GM19372 (cell line): ENCODE results near the gene WFDC1.

Source experiments
- ATAC-seq: cut with Tn5 transposase; IDR thresholded peaks from one replicate; pipeline ENCODE4 v1.9.1; 2021; ENCODE audit warnings: mild to moderate bottlenecking, low read depth, moderate library complexity; ENCODE audit not compliant: unreplicated experiment

Gene WFDC1

GRCh38 chr16:84348386-84348888 is 53.8 kb downstream of the WFDC1 start:
- no peak for ATAC-seq

- no peak for ATAC-seq
These were observed 55.4 kb downstream of the WFDC1 start for GRCh38 chr16:84349862-84350684.

- ATAC-seq: no peak
These were observed 56.2 kb downstream of the WFDC1 start for GRCh38 chr16:84350685-84351400.

DNA sequence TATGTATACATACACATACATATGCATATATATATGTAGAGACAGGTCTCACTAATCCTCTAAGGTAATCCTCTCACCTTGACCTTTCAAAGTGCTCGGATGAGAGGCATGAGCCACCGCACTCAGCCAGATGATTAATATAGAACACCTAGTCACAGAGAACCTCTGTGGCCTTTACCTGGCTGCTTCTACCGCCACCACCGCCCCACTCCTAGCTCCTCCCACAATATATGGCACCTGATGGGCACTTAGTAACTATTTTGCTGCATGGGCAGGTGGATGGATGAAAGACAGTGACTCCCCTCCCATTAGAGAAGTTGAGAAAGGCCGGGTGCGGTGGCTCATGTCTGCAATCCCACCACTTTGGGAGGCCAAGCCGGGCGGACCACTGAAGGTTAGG is 57.0 kb downstream of the WFDC1 start:
- no peak for ATAC-seq

DNA sequence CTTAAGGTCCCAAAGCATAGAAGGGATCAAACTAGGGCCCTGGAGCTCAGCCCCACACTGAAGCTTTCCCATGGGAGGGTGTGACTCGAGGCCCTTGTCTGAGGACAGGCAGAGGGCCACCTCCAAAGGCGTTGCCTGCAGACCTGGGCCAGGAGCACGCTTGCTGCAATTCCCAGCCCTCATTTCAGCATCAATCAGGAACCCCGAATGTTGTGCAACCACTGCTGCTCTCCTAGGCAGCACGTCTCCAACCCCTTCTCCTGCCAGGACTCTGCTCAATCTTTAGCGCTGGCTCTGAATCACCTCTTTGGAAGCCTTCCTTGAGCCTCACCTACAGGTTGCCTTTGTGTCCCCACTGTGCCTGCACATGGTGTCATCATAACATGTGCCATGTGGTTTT is 59.6 kb downstream of the WFDC1 start:
- no peak for ATAC-seq

GRCh38 chr16:84355149-84355548 is 60.5 kb downstream of the WFDC1 start:
- ATAC-seq: no peak

DNA sequence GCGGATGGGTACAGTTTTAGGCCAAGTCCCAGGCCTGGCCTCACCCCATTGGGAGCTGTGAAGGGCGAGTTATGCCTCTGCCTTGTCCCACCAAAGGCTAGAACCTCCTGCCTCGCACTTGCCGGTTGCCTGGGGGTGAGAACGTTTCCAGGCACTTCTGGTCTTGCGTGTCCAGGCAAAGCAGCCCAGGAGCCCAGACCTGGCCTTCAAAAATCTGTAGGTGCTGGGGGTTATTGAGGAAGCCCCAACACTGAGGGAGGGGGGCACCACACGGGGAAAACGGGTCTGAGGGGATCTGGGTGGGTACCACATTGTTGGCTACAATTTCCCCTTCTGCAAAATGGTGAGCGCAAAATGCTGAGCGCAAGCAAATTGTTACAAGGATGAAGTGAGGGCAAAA is 61.5 kb downstream of the WFDC1 start:
- ATAC-seq: no peak

GRCh38 chr16:84356591-84357116 is 62.0 kb downstream of the WFDC1 start:
- no peak for ATAC-seq

DNA sequence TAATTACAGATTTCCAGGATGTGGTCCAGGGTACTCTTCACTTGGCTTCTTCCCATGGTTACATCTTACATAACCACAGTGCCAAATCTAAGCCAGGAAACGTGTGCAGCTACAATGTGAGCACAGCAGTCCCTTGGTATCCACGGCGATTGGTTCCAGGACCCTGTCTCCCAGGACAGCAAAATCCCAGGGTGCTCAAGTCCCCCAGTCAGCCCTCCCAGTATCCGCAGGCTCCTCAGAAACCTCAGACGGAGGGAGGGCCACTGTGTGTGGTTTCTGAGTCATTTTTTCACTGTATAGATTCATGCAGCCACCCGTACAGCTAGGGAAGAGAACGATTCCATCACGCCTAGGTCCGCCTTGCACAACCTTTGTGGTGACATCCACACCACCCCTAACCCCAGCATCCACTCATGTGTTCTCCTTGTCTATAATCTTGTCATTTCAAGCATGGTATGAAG is 62.5 kb downstream of the WFDC1 start:
- no peak for ATAC-seq

- ATAC-seq: no peak
These were observed 64.1 kb downstream of the WFDC1 start for GRCh38 chr16:84358601-84359295.

DNA sequence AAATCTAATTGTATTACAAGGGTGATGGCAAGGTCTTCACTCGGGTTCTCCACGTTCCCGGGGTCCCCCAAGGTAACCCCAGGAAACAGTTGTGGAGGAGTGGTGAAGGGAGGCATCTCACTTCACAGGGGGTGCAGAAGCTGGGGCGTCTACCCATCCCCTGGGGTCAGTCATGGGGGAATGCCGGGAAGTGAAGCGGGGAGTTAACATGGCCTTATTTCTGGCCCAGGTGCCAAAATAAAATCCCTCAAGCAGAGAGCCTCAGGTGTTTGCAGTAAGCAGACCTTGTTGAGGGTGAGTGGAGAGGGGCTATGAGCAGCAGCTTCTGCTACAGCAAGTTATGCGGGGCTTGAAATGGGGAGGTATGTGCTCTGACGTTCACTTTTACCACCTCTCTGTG is 64.6 kb downstream of the WFDC1 start:
- ATAC-seq: no peak

DNA sequence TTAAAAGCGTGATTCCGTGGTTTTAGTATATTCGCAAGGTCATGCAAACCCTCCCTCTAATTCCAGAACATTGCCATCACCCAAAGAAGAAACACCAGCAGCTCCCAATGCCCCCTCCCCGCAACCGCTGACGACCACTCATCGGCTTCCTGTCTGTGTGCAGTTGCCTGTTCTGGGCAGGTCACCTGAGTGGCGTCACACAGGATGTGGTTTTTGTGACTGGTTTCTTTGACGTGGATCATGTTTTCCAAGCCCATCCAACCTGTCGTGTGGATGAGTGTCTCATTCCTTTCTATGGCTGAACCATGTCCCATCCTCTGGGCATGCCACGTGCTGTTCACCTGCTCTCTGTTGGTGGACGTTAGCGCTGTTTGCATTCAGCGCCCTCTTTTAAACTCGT is 65.5 kb downstream of the WFDC1 start:
- ATAC-seq: no peak

DNA sequence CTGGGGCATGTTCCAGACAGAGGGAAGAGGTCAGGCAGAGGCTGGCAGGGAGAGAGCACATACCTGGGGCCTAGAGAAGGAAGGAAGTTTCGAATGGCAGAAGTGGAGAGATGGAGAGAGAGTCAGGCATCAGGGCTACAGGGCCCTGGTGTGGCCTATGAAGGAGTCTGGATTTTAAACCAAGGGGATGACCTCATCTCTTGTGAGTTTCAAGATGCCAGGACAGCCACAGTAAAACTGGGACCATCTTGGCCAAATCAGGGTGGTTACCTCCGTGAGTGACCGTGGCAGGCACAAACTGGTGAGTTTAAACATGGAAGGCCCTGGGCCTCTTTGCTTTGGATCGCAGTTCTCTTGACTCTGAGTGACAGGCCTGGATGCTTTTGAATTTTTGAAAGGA is 66.1 kb downstream of the WFDC1 start:
- no peak for ATAC-seq

DNA sequence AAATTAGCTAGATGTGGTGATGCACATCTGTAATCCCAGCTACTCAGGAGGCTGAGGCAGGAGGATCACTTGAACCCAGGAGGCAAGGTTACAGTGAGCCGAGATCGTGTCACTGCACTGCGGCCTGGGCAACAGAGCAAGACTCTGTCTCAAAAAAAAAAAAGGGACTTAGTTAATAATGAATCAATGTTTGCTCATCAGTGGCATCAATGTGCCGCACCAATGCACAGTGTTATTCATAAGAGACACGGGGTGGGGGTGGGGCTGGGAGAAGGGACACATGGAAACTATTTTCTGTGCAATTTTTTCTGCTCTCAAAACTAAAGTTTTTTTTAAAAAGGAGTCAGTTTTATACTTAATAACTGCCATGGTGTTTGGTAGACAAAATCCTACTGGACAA is 66.9 kb downstream of the WFDC1 start:
- no peak for ATAC-seq

DNA sequence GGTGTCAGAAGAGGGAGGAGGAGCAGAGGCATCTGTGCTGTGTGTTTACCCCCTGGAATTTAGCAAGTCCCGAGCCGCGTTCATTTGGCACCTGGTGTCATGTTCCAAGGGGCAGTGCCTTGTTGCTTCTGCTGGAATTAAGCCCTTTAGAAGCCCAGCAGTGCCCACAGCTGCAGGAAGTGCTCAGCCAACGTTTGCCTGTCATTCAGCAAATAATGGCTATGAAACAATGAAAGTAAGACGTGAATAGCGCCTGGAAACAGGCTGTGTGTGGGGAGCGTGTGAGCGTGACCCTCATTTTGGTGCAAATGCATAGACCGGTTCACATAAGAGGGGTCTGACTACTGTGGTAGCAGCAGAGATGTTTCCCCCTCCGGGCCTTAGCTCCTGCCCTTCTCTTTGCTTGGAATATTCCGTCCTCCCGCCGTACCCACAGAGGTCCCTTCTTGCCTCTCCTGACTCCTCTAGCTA is 67.8 kb downstream of the WFDC1 start:
- no peak for ATAC-seq

GRCh38 chr16:84366208-84366607 is 71.5 kb downstream of the WFDC1 start:
- no peak for ATAC-seq

- no peak for ATAC-seq
These were observed 72.6 kb downstream of the WFDC1 start for GRCh38 chr16:84367297-84367680.

GRCh38 chr16:84367750-84368307 is 73.2 kb downstream of the WFDC1 start:
- no peak for ATAC-seq

DNA sequence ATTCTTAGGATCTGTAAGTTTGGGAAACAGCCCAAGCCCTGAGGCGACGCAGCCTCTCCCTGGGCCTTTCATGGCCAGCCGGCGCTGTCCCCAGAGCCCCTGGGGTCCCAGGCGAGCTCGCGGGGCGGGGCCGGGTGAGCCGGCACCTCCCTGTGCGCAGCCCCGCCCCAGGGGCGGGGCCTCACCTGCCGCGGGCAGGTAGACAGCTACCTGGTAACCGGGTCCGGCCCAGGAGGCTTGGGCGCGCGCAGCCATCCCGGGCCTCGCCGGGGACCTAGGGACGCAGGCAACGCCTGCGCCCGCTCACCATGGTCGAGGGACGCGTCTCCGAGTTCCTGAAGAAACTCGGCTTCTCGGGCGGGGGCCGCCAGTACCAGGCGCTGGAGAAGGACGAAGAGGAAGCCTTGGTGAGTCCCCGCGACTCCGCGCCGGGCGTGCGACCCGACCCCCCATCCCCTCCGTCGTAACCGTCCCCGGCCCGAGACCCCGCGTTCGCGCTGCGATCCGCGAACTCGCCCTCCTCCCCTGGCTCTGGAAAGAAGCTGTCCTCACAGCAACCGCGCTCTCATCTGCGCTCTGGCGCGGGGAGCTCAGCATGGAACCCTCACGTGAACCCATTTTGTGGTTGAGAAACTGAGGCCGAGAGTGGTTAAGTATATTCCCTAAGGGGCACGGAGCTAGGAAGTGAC is 73.8 kb downstream of the WFDC1 start, which contains the start of gene ATP2C2:
ATP2C2 (plus strand) TSS at position 231 of the 689 bp plus-strand sequence; CDS start at position 309, 78 bp downstream.
- no peak for ATAC-seq

DNA sequence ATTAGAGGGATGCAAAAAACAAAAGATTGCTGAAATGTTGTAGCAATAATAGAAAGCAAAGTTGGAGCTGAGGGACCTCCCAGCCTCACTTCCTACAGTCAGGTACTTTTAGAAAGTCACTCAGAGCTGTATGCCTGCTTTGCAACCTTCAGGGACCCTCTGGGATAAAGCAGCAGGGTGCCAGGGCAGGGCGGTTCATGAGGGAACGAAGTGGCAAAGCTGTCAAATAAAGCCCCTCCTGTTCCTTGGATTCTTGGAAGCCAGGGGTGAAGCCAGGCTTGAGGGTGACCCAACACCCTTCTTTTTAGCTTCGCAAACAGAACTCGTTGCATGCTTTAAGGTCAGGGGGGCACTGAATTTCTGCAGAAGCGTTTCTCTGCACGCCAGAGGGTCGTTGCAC is 74.4 kb downstream of the WFDC1 start:
- no peak for ATAC-seq
